Endothelial cell of umbilical vein (primary cell): ENCODE results near the gene TPSG1. TPM values are rescaled to one million over a fixed set of nuclear protein-coding genes. Genes with fewer than 3 reads are reported as not detected.

Experiments used
- BruUV-seq: library from RNA; stranded (reverse); fragments of 400-500 nt; replicated peaks from 2 replicates; lab custom pipeline; 2021; lab: Mats Ljungman, UMichigan
- CTCF ChIA-PET: fragments of 300-600, 350-600 bp; sonication (Branson Sonifier 250); formaldehyde crosslinking; loops from one replicate; lab custom pipeline; 2021; ENCODE audit warnings: antibody characterized with exemption, inconsistent platforms; lab: Charles Lee
- POLR2A ChIA-PET: fragments of 300-600, 350-600 bp; sonication (Branson Sonifier 250); formaldehyde crosslinking; loops from one replicate; lab custom pipeline; 2021; ENCODE audit warnings: antibody characterized with exemption, inconsistent platforms; lab: Charles Lee
- DNase-seq: peaks from one replicate; pipeline ENCODE4 v3.0.0-alpha.2; 2011; ENCODE audit warnings: low read depth, low spot score
- FAIRE-seq: peaks from 2 replicates; lab custom pipeline; 2011; peaks lifted over from hg19 to GRCh38; lab: Jason Lieb, UNC
- H2AFZ ChIP-seq: 2 replicates; pipeline ENCODE4 v1.6.0; 2012; ENCODE audit warnings: low read depth, low read length, control low read depth, inconsistent platforms
- H3K27ac ChIP-seq: 2 replicates; pipeline ENCODE4 v1.5.1; 2011; ENCODE audit warnings: low read depth, mild to moderate bottlenecking, control low read depth, low read length, moderate library complexity; ENCODE audit not compliant: insufficient read depth
- H3K27me3 ChIP-seq, 2 experiments: 2 replicates each; pipeline versions ENCODE4 v1.6.0 to v1.6.1; 2011; ENCODE audit warnings: low read length in 2 of 2, mixed read lengths in 1 of 2; ENCODE audit not compliant: control insufficient read depth in 2 of 2, insufficient read depth in 2 of 2
- H3K36me3 ChIP-seq, 2 experiments: 2 replicates in 1 of 2; 3 replicates in 1 of 2; pipeline ENCODE4 v1.5.1; 2011; ENCODE audit warnings: low read length in 2 of 2, mild to moderate bottlenecking in 1 of 2, moderate library complexity in 1 of 2; ENCODE audit not compliant: control insufficient read depth in 2 of 2, insufficient read depth in 2 of 2; ENCODE audit errors: extremely low read depth in 1 of 2
- H3K4me1 ChIP-seq: 3 replicates; pipeline ENCODE4 v1.5.1; 2011; ENCODE audit warnings: mild to moderate bottlenecking, low read length; ENCODE audit not compliant: control insufficient read depth, insufficient read depth; ENCODE audit errors: extremely low read depth
- H3K4me2 ChIP-seq: 2 replicates; pipeline ENCODE4 v1.6.1; 2011; ENCODE audit warnings: low read length, control low read depth, mixed read lengths; ENCODE audit not compliant: insufficient read depth
- H3K4me3 ChIP-seq, 3 experiments: fragments of 200-600 bp in 1 of 3; sonication (generic), shearing (Covaris generic) in 1 of 3; replicated peaks in 1 of 3; 2 replicates each; pipeline ENCODE4 v1.5.1; 2011 to 2016; ENCODE audit warnings: control low read depth in 3 of 3, low read length in 3 of 3, mild to moderate bottlenecking in 2 of 3, inconsistent platforms in 1 of 3, low read depth in 1 of 3, moderate library complexity in 1 of 3; ENCODE audit not compliant: insufficient read depth in 1 of 3
- H3K79me2 ChIP-seq: 2 replicates; pipeline ENCODE4 v1.6.0; 2012; ENCODE audit warnings: low read length, inconsistent platforms; ENCODE audit not compliant: control insufficient read depth, insufficient read depth
- H3K9ac ChIP-seq: replicated peaks from 2 replicates; pipeline ENCODE3; 2011; ENCODE audit warnings: low read length, control low read depth; ENCODE audit not compliant: insufficient read depth; ENCODE audit errors: extremely low read depth
- H3K9me1 ChIP-seq: replicated peaks from 3 replicates; pipeline ENCODE4 v1.6.0; 2011; ENCODE audit warnings: mild to moderate bottlenecking, low read length; ENCODE audit not compliant: control insufficient read depth, insufficient read depth; ENCODE audit errors: extremely low read depth
- H3K9me3 ChIP-seq: replicated peaks from 2 replicates; pipeline ENCODE4 v1.5.1; 2012; ENCODE audit warnings: low read length, inconsistent platforms; ENCODE audit not compliant: control insufficient read depth, insufficient read depth
- H4K20me1 ChIP-seq: replicated peaks from 2 replicates; pipeline ENCODE3; 2011; ENCODE audit warnings: mild to moderate bottlenecking, low read length; ENCODE audit not compliant: control insufficient read depth, insufficient read depth; ENCODE audit errors: extremely low read depth
- CTCF ChIP-seq, 2 donors: IDR thresholded peaks; 1 replicate in 1 of 2; 2 replicates in 1 of 2; pipeline ENCODE4 v1.5.1; 2011; ENCODE audit warnings: low read length in 2 of 2, mild to moderate bottlenecking in 2 of 2, moderate library complexity in 2 of 2, control low read depth in 1 of 2, inconsistent platforms in 1 of 2, low read depth in 1 of 2; ENCODE audit not compliant: insufficient read depth in 1 of 2; ENCODE audit errors: extremely low read depth in 1 of 2
- EZH2 ChIP-seq: IDR thresholded peaks from 2 replicates; pipeline ENCODE4 v1.6.1; 2012; ENCODE audit warnings: borderline replicate concordance, low read depth, mild to moderate bottlenecking, moderate library complexity, low read length, inconsistent platforms; ENCODE audit not compliant: severe bottlenecking
- FOS ChIP-seq: IDR thresholded peaks from 2 replicates; pipeline ENCODE4 v1.6.1; 2011; ENCODE audit warnings: mild to moderate bottlenecking, low read length, moderate library complexity, borderline replicate concordance; ENCODE audit not compliant: insufficient read depth
- GATA2 ChIP-seq: IDR thresholded peaks from 2 replicates; pipeline ENCODE4 v1.7.0; 2011; ENCODE audit warnings: low read depth, mild to moderate bottlenecking, moderate library complexity, mixed read lengths, low read length; ENCODE audit not compliant: insufficient read length, insufficient read depth
- JUN ChIP-seq: IDR thresholded peaks from 2 replicates; pipeline ENCODE4 v1.6.1; 2011; ENCODE audit warnings: borderline replicate concordance, low read depth; ENCODE audit not compliant: insufficient read length, insufficient read depth
- MAX ChIP-seq: IDR thresholded peaks from 2 replicates; pipeline ENCODE4 v1.6.1; 2011; ENCODE audit not compliant: insufficient read depth, insufficient read length
- MYC ChIP-seq: IDR thresholded peaks from one replicate; pipeline ENCODE4 v1.6.1; 2011; ENCODE audit warnings: mild to moderate bottlenecking, low read depth, low read length
- POLR2A ChIP-seq: IDR thresholded peaks from 2 replicates; pipeline ENCODE4 v1.6.1; 2012; ENCODE audit warnings: low read depth, mild to moderate bottlenecking, control low read depth, low read length
- POLR2AphosphoS5 ChIP-seq: IDR thresholded peaks from 2 replicates; pipeline ENCODE4 v1.6.1; 2012; ENCODE audit warnings: low read depth, mild to moderate bottlenecking, control low read depth, low read length, moderate library complexity; ENCODE audit not compliant: insufficient read depth
- dilution Hi-C: fragments of 300-500 bp; cut with MboI; formaldehyde crosslinking; loops from one replicate; pipeline ENCODE4 v1.15.0; 2019; ENCODE audit warnings: low sequenced_read_pairs; ENCODE audit not compliant: extremely low pct_ligation_motif_present
- intact Hi-C: fragments of 100-400 bp; cut with micrococcal nuclease; formaldehyde crosslinking; loops from one replicate; pipeline ENCODE4 v1.10.0; 2022
- polyA plus RNA-seq, 4 experiments: library from polyadenylated mRNA; depleted of rRNA in 3 of 4; stranded (reverse) in 3 of 4; unstranded in 1 of 4; fragments of >200 nt; gene quantifications; 2 replicates each; pipeline versions ENCODE4 v1.2.1 to v1.2.3, GENCODE V29; 2011 to 2012; ENCODE audit warnings: missing spikeins in 1 of 4
- total RNA-seq: library from RNA; stranded (reverse); gene quantifications from 2 replicates; pipeline ENCODE4 v1.2.3, GENCODE V29; 2021

Gene TPSG1
- total and polyA plus RNA-seq, 2 donors (not counting 3 experiments of a cell fraction or from before 2014, with no cell fraction given), result not detected

GRCh38 chr16:1198194-1198593 lies 26.9 kb downstream of the TPSG1 start:
- no TSS peak for BruUV-seq
- H3K27ac ChIP-seq, result no peak overlapping the region
- no peaks in the 10 kb centered on the region for H3K9me3 ChIP-seq
- no peaks in the 10 kb centered on the region for H4K20me1 ChIP-seq
- H3K9me1 ChIP-seq, result no peaks in the 10 kb centered on the region
- H3K4me3 ChIP-seq, result no peak overlapping the region
- DNase-seq (no peak), FAIRE-seq (no peak)
- no peaks in the 10 kb centered on the region for H3K27me3 ChIP-seq
- H3K9ac ChIP-seq, result no peak overlapping the region
- no peak overlapping the region for H3K4me2 ChIP-seq
- dilution Hi-C loops, result no loop called here
- no peak overlapping the region for H2AFZ ChIP-seq
- ChIA-PET CTCF (no interaction called here), POLR2A (no interaction called here)
- H3K4me1 ChIP-seq, result no peaks in the 10 kb centered on the region
- H3K36me3 ChIP-seq, result no peaks in the 10 kb centered on the region
- no peaks in the 10 kb centered on the region for H3K79me2 ChIP-seq
- intact Hi-C loops, result no loop called here
- no peak for TF ChIP-seq GATA2

- ChIA-PET CTCF (no interaction called here), POLR2A (no interaction called here)
- no peak for TF ChIP-seq GATA2
- no peak for TF ChIP-seq MAX
- TF ChIP-seq POLR2AphosphoS5, result no peak
- no peak for TF ChIP-seq MYC
- no peak for TF ChIP-seq EZH2
- no peak for TF ChIP-seq FOS
- TF ChIP-seq CTCF (IDR thresholded peaks at IDR 0.05; ENCODE audit: extremely low read depth in 1 of 2, insufficient read depth in 1 of 2, low read depth in 1 of 2, low read length in 2 of 2), result no peak
- no peak for TF ChIP-seq POLR2A
- no peak for TF ChIP-seq JUN
- H3K27me3 ChIP-seq, result no peaks in the 10 kb centered on the region
- FAIRE-seq, result no peak
- no peaks in the 10 kb centered on the region for H3K79me2 ChIP-seq
- intact Hi-C loops (no loop called here), dilution Hi-C loops (no loop called here)
- H3K9me1 ChIP-seq, result no peaks in the 10 kb centered on the region
- no peaks in the 10 kb centered on the region for H4K20me1 ChIP-seq
- no peaks in the 10 kb centered on the region for H3K36me3 ChIP-seq
- no peaks in the 10 kb centered on the region for H3K9me3 ChIP-seq
- H3K27ac ChIP-seq, result no peak overlapping the region
- DNase-seq, result no peak
- no TSS peak for BruUV-seq
- no peak overlapping the region for H3K4me3 ChIP-seq
- H3K4me2 ChIP-seq, result no peak overlapping the region
- no peaks in the 10 kb centered on the region for H3K4me1 ChIP-seq
- no peak overlapping the region for H3K9ac ChIP-seq
- H2AFZ ChIP-seq, result no peak overlapping the region
These were observed 27.7 kb downstream of the TPSG1 start for GRCh38 chr16:1197237-1197866.
